Stimulated activated CD8-positive, alpha-beta memory T cell treated with anti-CD3 and anti-CD28 coated beads, Interleukin-7, amount 100 ng/mL, for 48 hours (primary cell): Measurements from ENCODE around the gene THOC2.
"Not testable (repeated sequence)": the region's sequence is repeated elsewhere in the genome, so short reads cannot be mapped to it uniquely, and the experiment has no call there.

Experiments used
- DNase-seq, 2 donors: peaks; one replicate each; pipeline ENCODE4 v3.0.0-alpha.2; 2020; ENCODE audit warnings: low read depth in 1 of 2; ENCODE audit errors: extremely low read depth in 1 of 2

Gene THOC2

DNA sequence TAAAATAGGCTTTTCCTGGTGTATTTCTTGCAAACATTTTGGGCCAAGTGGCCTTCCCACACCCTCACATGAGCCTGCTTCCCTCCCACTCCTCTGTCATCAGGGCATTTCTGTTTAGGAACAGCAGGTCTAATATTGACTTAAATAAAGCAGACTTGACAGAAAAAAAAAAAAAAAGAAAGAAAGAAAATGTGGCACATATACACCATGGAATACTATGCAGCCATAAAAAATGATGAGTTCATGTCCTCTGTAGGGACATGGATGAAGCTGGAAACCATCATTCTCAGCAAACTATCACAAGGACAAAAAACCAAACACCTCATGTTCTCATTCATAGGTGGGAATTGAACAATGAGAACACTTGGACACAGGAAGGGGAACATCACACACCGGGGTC lies 2.3 kb upstream of the THOC2 start:
- not testable (repeated sequence) for DNase-seq

DNA sequence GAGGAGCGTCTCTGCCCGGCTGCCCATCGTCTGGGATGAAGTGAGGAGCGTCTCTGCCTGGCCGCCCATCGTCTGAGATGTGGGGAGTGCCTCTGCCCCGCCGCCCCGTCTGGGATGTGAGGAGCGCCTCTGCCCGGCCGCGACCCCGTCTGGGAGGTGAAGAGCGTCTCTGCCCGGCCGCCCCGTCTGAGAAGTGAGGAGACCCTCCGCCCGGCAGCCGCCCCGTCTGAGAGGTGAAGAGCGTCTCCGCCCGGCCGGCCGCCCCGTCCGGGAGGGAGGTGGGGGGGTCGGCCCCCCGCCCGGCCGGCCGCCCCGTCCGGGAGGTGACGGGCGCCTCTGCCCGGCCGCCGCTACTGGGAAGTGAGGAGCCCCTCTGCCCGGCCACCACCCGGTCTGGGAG lies 1.2 kb upstream of the THOC2 start:
- not testable (repeated sequence) for DNase-seq

GRCh38 chrX:123731987-123732669 lies 724 bp downstream of the THOC2 start:
- DNase-seq = no peak

- DNase-seq = no peak
Observed at GRCh38 chrX:123731258-123731986, 1.4 kb downstream of the THOC2 start.

GRCh38 chrX:123728554-123728953 lies 4.3 kb downstream of the THOC2 start:
- no peak for DNase-seq

DNA sequence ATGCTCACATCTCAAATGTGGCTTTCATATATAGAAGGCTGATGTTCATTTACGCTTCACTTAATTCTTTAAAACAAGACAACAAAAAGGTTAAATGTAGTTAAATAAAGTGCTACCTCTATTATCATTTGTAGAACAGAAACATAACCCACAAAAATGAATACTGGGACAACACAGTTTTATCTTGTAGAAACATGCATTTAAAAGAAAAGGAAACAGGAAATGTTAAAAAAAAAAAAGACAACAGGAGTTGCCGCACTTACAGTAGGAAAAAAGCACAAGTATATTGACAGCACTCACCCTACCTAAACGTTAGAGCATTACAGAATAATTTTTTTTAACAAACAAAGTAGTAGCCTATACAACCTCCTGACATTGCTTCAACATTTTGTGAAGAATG lies 4.8 kb downstream of the THOC2 start:
- DNase-seq = no peak

- DNase-seq = not testable (repeated sequence)
Observed at GRCh38 chrX:123722193-123722592, 10.7 kb downstream of the THOC2 start.

- no peak for DNase-seq
Observed at GRCh38 chrX:123720486-123720885, 12.4 kb downstream of the THOC2 start.

- DNase-seq = no peak
Observed at GRCh38 chrX:123713841-123714240, 19.0 kb downstream of the THOC2 start.

- no peak for DNase-seq
Observed at GRCh38 chrX:123713434-123713833, 19.4 kb downstream of the THOC2 start.

GRCh38 chrX:123711201-123711600 lies 21.7 kb downstream of the THOC2 start:
- DNase-seq = not testable (repeated sequence)

DNA sequence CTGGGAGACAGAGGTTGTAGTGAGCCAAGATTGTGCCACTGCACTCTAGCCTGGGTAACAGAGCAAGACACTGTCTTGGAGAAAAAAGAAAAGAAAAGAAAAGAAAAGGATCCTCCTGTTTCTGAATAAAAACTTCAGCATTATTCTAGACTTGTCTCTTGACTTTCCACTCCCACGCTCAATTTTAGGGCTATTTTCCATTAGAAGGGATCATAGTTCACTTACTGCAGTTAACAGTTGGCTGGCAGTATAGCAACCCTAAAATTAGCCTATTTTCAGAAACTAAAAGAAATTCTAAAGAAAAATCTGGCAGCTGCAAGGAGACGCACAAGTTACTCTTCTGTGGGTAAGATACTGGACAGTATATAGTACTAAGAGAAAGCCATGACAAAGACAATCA lies 28.1 kb downstream of the THOC2 start:
- no peak for DNase-seq

DNA sequence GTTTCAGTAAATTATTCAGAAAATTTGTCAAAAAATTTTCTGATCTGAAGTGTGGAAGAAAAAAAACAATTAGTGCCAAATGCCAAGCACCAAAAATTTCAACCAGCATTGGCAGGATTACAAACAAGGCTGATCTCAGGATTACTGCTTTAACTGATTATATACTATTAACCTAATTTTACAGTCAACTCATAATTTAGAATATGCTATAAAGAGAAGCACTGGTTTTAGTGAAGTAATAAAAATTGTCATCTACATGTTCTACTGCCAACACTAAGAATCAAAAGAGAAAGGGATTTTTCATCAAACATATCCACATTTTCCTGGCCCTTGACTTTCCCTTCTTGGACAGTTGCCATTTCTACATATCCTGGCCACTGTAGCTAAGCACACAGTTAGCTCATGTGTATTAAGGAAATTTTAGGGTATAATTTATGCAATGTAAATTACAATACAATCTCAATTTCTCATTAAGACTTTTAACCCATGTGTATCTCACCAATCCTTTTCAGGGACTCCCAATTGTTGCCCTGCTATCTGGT lies 33.8 kb downstream of the THOC2 start:
- no peak for DNase-seq

DNA sequence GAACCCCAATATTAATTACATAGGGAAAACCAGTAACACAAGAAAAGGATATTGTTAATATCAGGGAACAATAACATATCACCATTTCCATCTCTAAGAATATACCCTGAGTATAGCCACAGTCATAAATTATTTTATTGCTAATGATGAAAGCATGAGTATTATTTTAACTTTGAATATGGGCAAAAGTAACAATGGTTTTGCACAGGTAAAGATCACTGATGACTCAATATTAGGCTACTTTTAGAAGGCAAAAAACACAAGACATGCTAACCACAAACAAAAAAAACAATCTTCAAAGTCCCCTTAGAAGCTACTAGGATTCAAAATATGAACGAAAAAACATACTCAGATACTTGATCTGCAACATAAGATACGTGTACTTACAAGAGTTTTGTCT lies 36.5 kb downstream of the THOC2 start:
- no peak for DNase-seq

DNA sequence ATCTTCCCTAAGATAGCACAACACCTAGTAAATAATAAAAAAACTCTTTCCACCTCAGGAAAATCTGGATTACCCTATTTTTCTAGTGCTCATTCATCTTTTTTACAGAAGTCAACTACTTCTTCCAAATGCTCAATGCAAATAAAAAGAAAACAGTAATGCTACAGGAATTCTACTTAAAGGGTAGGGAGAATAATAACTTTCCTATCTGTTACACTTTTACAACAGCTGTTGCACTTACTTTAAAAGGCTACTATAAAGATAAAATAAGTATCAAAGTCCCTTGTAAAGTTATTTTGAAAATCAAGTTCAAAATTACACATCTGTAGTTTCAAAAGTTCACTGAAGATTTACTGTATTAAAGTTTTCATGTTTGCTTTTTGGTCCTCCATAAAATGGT lies 37.6 kb downstream of the THOC2 start:
- DNase-seq = no peak

DNA sequence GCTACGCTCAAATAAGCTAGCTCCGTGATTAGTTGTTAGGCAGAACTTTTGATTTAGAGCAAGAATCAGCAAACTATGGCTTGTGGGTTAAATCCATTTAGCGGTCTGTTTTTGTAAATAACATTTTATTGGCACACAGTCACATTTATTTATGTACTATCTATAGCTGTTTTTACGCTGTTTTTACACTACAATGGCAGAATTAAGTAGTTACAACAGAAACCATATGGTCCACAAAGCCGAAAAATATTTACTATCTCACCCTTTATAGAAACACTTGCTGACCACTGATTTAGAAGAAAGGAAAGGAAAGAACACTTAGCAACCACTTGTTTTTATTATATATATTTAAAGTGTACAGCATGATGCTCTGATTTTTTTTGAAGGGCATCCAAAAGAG lies 41.1 kb downstream of the THOC2 start:
- no peak for DNase-seq

DNA sequence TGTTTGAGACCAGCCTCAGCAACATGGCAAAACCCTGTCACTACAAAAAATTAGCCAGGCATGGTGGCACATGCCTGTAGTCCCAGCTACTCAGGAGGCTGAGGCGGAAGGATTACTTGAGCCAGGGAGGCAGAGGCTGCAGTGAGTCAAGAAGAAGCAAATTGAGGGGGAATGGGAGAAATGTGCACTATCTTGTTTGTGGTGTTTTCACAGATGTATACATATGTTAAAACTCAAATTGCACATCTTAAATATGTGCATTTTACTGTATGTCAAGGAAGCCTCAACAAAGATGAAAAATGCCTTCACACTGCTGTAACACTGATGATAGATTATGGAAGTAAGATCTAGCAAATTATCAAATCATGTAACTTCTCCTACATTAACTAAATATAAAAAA lies 44.3 kb downstream of the THOC2 start:
- no peak for DNase-seq

GRCh38 chrX:123685232-123685631 lies 47.6 kb downstream of the THOC2 start:
- DNase-seq = no peak

DNA sequence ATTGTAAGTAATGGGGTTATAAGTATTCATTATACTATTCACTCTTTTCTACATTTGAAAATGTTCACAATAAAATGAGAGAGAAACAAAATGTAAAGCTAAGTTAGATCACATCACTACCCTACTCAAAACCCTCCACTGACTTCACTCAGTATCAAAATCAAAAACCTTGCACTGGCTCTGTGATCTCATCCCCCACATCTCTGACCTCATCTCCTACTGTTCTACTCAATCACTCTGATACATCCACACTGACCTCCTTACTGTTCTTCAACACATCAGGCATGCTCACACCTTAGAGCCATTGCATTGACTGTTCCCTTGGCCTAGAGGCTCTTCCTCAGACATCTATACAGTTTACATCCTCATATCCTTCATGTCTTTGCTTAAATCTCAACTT lies 50.7 kb downstream of the THOC2 start:
- DNase-seq = no peak

- not testable (repeated sequence) for DNase-seq
Observed at GRCh38 chrX:123679733-123680460, 53.0 kb downstream of the THOC2 start.

- no peak for DNase-seq
Observed at GRCh38 chrX:123675154-123675553, 57.7 kb downstream of the THOC2 start.

DNA sequence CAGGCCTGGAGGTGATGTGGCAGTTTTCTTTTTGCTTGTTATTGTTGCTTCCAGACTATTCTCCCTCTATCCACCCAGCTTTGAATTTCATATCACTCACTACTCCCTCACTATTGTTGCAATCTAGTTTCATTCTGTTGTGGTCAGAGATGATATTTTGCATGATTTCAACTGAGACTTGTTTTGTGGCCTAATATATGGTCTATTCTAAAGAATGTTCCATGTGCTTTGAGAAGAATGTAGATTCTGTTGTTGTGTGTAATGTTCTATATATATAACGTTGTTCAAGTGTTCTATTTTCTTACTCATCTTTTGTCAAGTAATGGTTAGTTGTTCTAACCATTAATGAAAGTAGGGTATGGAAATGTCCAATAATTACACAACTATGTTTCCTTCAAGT lies 59.0 kb downstream of the THOC2 start:
- no peak for DNase-seq
